Dedifferentiated amniotic fluid mesenchymal stem cell (primary cell): ENCODE results near the gene THRB.
"Not testable (repeated sequence)": the region's sequence is repeated elsewhere in the genome, so short reads cannot be mapped to it uniquely, and the experiment has no call there.

Experiments used
- DNase-seq: peaks from one replicate; pipeline ENCODE4 v3.0.0-alpha.2; 2016; ENCODE audit errors: extremely low spot score

THRB gene

GRCh38 chr3:24405057-24405456 is 89.6 kb downstream of the THRB start:
- no peak for DNase-seq

DNA sequence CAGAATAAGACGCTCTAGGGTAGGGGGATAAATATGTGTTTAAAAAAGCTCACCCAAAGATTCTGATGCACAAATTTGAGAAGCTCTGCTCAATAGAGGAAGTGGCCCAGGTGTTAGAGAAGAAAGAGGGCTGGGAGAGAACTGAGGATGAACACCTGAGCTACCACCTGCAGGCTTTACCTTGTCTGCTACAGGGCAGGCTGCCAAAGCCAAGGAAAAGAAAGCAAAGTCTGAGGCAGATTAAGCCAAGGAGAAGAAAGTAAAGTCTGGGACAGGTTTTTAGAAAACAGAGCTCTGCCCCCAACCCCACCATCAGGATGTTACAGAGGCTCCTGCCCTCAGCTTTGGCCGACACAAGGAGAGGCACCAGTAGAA is 92.9 kb downstream of the THRB start:
- DNase-seq, result no peak

DNA sequence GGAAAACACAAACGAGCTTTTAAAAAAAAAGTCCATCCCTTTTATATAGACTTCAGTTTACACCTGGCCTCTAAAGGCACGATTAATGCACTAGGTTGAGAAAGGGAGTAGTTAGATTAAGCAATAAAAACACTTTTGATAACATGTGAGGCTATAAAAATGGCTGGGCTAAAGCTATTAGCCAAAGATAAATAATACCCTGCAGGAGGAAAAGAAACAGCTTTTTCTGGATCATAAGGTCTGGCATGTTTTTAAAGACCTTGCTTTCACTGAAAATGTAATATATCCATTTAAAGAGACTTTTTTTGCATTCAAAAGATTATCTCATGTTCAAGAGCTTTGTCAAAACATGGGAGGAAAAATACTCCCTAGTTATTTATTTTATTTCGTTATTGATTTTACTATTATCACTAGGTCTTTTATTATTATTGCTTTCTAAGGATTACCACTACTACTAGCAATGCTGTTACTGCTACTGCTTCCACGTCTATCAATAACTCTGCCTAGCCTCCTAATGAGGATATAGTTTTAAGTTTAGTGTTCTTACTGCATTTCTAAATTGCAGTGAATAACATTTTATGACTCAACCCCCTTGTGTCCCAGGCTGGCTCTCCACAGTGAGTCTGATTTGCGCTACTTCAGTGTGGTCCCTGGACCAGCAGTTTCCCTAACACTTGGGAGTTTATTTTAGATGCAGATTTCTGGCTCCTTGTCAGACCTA is 93.4 kb downstream of the THRB start:
- DNase-seq, result no peak

GRCh38 chr3:24400450-24400849 is 94.2 kb downstream of the THRB start:
- no peak for DNase-seq

- no peak for DNase-seq
Observed at GRCh38 chr3:24400015-24400414, 94.6 kb downstream of the THRB start.

GRCh38 chr3:24399614-24400013 is 95.0 kb downstream of the THRB start:
- no peak for DNase-seq

GRCh38 chr3:24398712-24399111 is 95.9 kb downstream of the THRB start:
- DNase-seq, result not testable (repeated sequence)

DNA sequence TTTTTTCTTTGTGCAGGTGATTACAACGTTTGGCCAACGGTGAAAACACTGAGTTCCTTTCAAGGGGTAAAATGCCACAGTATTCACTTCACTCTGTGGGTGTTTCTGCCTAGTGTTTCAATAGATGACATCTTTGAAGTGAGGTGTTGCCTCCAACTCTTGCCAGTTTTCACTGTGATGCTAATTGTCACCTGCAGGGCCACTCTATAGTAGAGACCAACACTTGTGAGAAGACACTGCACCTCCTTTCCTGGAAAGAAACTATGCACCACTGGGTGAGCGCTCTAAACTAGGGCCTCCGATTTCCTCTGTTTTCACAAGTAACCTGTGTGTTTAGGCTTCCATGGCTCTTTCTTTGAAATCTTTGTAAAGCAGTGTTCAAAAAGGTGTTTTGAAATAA is 98.3 kb downstream of the THRB start:
- DNase-seq, result no peak

DNA sequence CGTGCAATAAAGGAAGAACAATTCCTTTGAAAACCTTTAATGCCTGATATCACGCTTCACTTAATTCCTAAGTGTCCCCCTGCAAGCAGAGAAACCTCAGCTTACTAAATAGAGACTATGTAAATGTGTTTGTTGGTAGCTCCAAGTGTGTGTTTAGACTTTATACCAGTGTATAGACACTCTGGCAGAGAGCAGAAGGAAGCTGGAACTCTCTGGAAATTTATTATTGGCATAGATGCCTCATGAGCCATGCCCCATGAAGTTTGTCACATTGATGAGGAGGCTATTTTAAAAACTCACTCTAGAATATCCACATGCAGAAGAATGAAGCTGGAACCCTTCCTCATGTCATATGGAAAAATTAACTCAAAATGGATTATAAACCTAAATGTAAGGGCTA is 99.9 kb downstream of the THRB start:
- no peak for DNase-seq

DNA sequence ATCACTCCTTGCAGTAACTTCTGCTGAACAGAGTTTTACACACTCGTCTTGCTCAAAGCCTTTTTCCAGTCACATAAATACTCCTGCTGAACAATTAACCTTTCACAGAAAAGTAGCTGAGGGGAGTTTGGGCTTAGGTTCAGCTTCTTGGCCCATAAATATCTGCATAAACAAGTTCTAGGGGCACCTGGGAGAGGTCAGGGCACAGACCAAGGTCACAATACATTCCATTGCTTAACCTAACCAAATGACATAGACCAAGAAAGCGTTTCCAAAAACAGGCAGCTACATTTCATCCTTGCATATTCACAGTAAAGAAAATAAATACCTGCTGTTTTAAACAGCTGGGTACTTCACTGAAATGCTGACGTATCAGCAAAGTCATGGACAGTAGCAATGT is 101.3 kb downstream of the THRB start:
- DNase-seq, result no peak

GRCh38 chr3:24390169-24391130 is 104.2 kb downstream of the THRB start:
- DNase-seq, result no peak

DNA sequence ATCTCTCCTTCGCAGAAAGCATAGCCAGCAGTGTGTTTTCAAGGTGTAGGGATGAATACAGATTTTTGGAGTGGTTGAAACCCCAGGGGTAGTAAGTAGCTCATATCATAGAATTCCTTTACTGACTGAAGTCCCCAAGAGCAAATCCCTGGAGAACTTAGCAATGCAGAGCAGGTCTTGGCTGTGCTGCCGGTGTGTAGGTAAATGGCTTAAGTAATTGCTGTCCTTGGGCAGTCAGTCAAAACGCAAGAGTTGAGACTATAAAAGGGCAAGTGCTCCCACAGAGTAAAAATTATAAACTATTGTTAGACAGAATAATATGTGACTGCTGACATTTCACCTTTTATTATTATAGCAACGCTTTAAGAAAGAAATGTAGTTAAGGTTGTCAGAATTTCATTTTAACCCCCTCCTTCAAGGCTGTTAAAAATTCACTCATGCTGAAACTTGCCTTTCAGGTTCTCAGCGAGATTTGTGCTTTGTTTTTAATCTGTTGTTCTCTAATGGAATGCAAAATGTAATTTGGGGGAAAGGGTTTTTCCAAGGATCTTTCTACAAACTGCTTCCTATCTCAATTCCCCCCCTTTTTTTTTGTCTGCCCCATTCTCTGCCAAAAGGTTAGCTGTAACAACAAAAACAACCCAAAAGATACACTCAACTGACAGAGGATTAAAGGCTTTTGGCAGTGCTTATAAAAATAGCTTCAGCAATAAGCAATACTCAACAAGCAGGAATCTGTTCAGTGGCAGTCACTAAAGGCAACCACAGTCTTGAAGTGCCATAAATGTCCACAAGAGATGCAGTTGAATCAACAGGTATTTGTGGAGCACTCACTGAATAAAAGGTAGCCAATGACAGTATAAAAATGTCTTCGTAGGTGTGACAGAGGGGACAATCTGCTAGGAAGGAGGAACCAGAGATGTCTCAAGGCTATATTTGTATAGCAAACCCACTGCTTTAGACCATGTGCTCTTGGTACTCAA is 105.3 kb downstream of the THRB start:
- no peak for DNase-seq

- DNase-seq, result no peak
Observed at GRCh38 chr3:24388611-24389010, 106.0 kb downstream of the THRB start.

DNA sequence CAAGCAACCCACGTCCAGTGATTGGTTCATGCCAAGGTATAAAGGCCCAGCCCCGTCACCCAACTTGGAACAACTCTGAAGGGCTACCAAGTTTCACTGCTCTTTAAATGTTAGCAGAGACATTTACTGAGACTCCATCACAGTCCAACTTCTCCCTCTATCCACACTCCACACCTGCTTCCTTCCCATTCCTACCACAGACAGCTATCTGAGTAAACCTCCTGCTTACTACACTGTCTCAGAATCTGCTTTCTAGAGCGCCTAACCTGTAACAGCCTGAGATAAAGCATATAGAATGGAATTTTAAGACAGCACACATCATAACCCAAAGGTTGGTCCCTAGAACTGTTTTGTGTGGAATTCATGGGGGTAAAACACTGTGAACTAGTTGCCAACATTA is 106.5 kb downstream of the THRB start:
- DNase-seq, result no peak

- no peak for DNase-seq
Observed at GRCh38 chr3:24387493-24387892, 107.2 kb downstream of the THRB start.

DNA sequence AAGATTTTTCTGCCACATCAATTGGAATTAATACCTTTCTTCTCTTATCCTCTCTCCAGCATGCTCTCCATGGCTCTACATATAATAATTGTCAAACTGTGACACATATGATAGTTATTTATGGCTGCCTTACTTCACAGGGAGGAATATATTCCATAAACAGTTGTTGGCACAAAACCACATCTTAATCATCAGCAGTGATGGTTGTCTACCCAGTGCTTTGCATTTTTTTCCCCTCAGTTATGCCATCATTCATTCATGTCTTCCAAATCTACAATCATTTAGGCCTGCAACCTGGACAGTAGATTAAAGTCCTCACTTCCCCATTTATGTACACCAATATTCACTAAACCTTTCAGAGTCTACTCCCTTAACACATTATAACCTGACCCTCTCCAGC is 107.7 kb downstream of the THRB start:
- no peak for DNase-seq

DNA sequence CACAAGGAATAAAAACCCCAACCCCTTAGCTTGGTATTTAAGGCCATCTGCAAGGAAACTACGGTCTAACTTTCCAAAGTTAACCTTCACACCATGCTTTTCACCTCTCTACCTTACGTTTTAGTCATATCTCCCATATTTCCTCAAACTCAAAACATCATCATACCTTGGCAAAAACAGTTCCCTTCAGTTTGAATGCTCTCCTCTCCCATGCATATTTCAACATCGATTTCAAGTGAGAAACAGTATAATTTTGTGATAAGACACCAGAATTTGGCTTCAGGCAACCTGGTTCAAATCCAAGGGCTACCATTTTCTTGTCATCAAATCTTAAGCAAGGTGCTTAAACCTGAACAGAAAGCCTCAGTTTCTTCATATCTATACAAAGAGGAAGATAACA is 108.2 kb downstream of the THRB start:
- DNase-seq, result no peak

DNA sequence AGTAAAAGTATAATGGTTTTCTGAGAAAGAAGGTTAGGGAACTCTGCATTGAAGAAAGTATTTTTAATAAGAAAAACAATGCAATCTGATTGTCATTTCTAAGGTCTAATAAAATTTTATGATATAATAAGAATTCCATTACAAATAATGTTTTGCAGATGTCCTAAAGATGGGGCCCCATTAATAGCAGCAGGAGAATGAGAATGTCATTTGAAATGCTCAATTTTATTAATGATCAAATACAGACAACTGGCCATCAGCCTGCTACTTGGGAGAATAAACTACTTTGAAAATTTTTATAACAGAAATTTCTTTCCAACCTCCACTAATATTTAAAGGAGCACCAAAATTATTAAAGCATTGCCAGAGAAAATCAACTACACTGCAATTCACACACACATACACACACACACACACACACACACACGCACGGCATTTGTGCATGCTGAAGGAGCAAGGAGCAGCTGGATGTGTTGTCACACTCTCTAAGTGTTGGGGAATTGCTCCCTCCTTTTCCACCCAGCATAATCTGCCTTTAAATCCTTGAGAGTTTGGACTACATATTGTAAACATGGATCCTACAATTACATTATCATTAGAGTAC is 109.5 kb downstream of the THRB start:
- no peak for DNase-seq

DNA sequence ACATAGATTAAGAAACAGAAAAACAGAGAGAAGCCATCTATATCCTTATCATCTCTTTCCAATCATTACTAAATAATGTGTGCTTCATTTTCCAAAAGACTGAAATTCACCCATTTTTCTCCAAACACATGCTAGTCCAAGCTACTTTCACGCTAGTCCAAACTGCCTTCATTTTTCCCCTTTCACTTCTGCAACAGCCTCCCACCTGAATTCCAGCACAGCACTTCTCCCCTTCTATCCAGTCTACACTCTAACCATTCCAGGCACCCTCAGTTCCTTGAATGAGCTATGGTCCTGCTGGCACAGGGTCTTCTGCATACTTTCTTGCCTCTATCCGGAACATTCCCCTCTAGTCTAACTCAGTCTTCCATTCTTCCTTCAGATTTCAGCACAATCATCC is 112.0 kb downstream of the THRB start:
- no peak for DNase-seq

DNA sequence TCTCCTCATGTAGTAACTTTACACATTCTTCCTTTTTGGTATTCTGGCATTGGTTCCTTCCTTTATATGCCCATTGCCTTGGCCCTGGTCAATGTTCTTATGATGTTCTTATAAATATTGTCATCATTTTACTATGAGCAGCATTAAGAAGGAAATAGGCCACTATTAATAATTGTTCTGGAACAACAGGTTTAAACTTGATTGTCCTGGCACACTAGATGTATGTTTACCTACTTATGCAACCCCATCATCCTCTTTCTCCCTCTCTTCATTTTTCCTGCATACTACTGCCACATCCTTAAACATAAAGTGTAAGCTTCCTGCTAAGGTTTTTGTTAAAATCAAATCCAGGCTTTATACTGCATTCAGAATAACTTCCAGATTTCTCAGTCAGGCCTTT is 114.7 kb downstream of the THRB start:
- DNase-seq, result no peak

DNA sequence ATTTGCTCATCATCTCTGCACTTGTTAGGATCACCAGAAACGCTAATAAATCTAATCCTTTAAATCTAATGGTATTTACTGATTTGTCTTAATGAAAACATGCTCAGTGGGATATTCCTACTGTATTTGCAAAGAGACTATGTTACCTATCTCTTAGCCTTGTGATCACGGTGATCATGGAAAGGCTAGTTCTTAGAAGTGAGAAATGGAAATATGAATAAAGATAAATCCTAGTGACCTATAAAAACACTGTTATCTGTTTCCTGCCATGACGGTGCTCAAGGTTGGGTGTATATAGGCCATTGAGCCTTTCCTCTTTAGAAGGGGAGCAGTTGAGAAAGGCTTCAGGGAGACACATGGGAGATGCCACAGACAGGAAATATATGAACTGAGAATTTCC is 116.3 kb downstream of the THRB start:
- no peak for DNase-seq
